ENCODE measurements around the gene PTCD2.

DNA sequence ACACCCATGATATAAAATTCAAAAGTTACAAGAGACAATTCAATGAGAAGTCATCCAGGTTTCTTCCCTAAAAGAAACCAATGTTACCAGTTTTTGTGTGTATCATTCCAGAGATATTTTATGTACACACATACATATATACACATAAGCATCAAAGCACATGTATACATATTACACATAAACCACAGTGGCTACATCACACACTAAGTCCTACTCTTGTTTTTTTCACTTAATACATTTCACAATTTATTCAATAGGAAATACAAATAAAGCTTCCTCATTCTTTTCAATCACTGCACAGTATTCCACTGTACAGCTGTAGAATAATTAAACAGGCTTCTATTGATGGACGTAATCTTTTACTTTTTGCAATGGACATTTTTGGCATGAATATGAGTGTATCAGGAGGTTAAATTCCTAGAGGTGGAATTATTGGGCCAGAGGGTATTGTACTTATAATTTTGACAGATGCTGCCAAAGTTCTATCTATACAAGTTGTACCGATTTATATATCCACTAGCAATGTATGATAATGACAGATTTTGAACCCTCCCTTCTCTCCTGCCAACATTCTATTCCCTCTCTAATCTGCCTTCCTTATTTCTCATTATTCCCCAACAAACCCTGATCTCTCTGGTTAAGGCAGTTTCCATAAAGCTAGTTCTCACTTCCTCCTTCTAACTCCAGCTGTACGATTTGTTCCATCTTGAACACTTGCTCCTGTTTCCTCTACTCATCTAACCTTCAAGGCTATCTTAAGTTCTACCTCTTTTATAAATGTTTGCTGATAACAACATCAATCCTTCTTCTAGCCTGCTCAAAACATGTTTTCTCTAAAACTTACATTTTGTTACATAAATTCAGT lies 35.4 kb upstream of the PTCD2 start:
- no peak for TF ChIP-seq ZNF239 (tag by site-specific recombination; IDR thresholded peaks at IDR 0.05)
- no peak for TF ChIP-seq ZNF121 (tag by site-specific recombination; IDR thresholded peaks at IDR 0.05)
- no peak for TF ChIP-seq ZNF155 (tag by site-specific recombination; IDR thresholded peaks at IDR 0.05)
- no peak for TF ChIP-seq ZNF768 (tag by site-specific recombination; IDR thresholded peaks at IDR 0.05)
- no peak for TF ChIP-seq ZNF585B (tag by site-specific recombination; IDR thresholded peaks at IDR 0.05)
- TF ChIP-seq ZBTB17 (tag by site-specific recombination; IDR thresholded peaks at IDR 0.05), result no peak
- no peak for TF ChIP-seq CTCF (tag by site-specific recombination; IDR thresholded peaks at IDR 0.05)
- TF ChIP-seq ZNF221 (tag by site-specific recombination; IDR thresholded peaks at IDR 0.05; ENCODE audit: borderline replicate concordance), result no peak
- TF ChIP-seq, protein P1, sequence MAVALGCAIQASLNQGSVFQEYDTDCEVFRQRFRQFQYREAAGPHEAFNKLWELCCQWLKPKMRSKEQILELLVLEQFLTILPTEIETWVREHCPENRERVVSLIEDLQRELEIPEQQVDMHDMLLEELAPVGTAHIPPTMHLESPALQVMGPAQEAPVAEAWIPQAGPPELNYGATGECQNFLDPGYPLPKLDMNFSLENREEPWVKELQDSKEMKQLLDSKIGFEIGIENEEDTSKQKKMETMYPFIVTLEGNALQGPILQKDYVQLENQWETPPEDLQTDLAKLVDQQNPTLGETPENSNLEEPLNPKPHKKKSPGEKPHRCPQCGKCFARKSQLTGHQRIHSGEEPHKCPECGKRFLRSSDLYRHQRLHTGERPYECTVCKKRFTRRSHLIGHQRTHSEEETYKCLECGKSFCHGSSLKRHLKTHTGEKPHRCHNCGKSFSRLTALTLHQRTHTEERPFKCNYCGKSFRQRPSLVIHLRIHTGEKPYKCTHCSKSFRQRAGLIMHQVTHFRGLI (tag by site-specific recombination; IDR thresholded peaks at IDR 0.05), result no peak
- TF ChIP-seq KLF10 (tag by site-specific recombination; IDR thresholded peaks at IDR 0.05), result no peak

Measured in HEK293 (cell line).